IMR-90 (cell line): ENCODE measurements around the gene CBFA2T3. TPM values are rescaled to one million over a fixed set of nuclear protein-coding genes. Genes with fewer than 3 reads are reported as not detected.

ENCODE experiments used
- ATAC-seq: fragments of 200-7000 bp; cut with Tn5 transposase; 2 replicates; pipeline ENCODE4 v1.9.1; 2020; ENCODE audit warnings: low read depth, mild to moderate bottlenecking, moderate library complexity
- BruUV-seq: library from RNA; stranded (reverse); fragments of 400-500 nt; replicated peaks from 2 replicates; lab custom pipeline; 2021; lab: Mats Ljungman, UMichigan
- CTCF ChIA-PET: fragments of 300-600 bp; formaldehyde crosslinking; extraction: SDS; loops from one replicate; lab custom pipeline; 2021; ENCODE audit warnings: antibody characterized with exemption; lab: Yijun Ruan, JAX
- POLR2A ChIA-PET: fragments of 300-600 bp; sonication (Branson Sonifier 250); formaldehyde crosslinking; loops from one replicate; lab custom pipeline; 2022; ENCODE audit warnings: antibody characterized with exemption; ENCODE audit not compliant: unreplicated experiment; lab: Charles Lee
- DNase-seq: peaks from one replicate; pipeline ENCODE4 v3.0.0; 2013
- H2AFZ ChIP-seq: replicated peaks from 2 replicates; pipeline ENCODE3; 2013; ENCODE audit warnings: low read length, mild to moderate bottlenecking; ENCODE audit not compliant: poor library complexity
- H2AK5ac ChIP-seq: 2 replicates; pipeline ENCODE4 v1.6.1; 2013; ENCODE audit warnings: low read depth, low read length, inconsistent platforms
- H2AK9ac ChIP-seq: replicated peaks from 2 replicates; pipeline ENCODE3; 2013; ENCODE audit warnings: mild to moderate bottlenecking, low read depth, low read length, moderate library complexity; ENCODE audit not compliant: poor library complexity
- H2BK120ac ChIP-seq: 2 replicates; pipeline ENCODE4 v1.6.1; 2013; ENCODE audit warnings: low read depth, low read length, inconsistent platforms
- H2BK15ac ChIP-seq: 3 replicates; pipeline ENCODE4 v1.6.1; 2013; ENCODE audit warnings: low read depth, low read length, inconsistent platforms
- H2BK20ac ChIP-seq: 2 replicates; pipeline ENCODE4 v1.6.1; 2013; ENCODE audit warnings: low read depth, mild to moderate bottlenecking, inconsistent platforms, low read length, moderate library complexity
- H2BK5ac ChIP-seq: 2 replicates; pipeline ENCODE4 v1.6.1; 2013; ENCODE audit warnings: mild to moderate bottlenecking, low read depth, low read length, inconsistent platforms; ENCODE audit not compliant: poor library complexity, severe bottlenecking
- H3K14ac ChIP-seq: replicated peaks from 2 replicates; pipeline ENCODE4 v1.6.1; 2013; ENCODE audit warnings: low read depth, low read length, inconsistent platforms
- H3K18ac ChIP-seq: 2 replicates; pipeline ENCODE4 v1.6.1; 2013; ENCODE audit warnings: low read depth, low read length, control low read depth
- H3K23ac ChIP-seq: 2 replicates; pipeline ENCODE4 v1.6.1; 2013; ENCODE audit warnings: low read depth, low read length, inconsistent platforms
- H3K27ac ChIP-seq: 2 replicates; pipeline ENCODE4 v1.5.1; 2013; ENCODE audit warnings: mild to moderate bottlenecking, control low read depth, low read length; ENCODE audit not compliant: insufficient read depth
- H3K27me3 ChIP-seq: 2 replicates; pipeline ENCODE4 v1.6.1; 2013; ENCODE audit warnings: low read length; ENCODE audit not compliant: control insufficient read depth, insufficient read depth
- H3K36me3 ChIP-seq: 2 replicates; pipeline ENCODE4 v1.6.1; 2013; ENCODE audit warnings: low read length, mixed read lengths; ENCODE audit not compliant: control insufficient read depth, insufficient read depth
- H3K4ac ChIP-seq: 2 replicates; pipeline ENCODE4 v1.6.1; 2013; ENCODE audit warnings: low read depth, low read length, inconsistent platforms
- H3K4me1 ChIP-seq: 2 replicates; pipeline ENCODE4 v1.6.1; 2013; ENCODE audit warnings: low read length, mixed read lengths; ENCODE audit not compliant: control insufficient read depth, insufficient read depth
- H3K4me2 ChIP-seq: 2 replicates; pipeline ENCODE4 v1.6.1; 2013; ENCODE audit warnings: low read depth, mild to moderate bottlenecking, control low read depth, low read length, moderate library complexity
- H3K4me3 ChIP-seq: 2 replicates; pipeline ENCODE4 v1.5.1; 2013; ENCODE audit warnings: low read depth, mild to moderate bottlenecking, control low read depth, low read length, moderate library complexity; ENCODE audit not compliant: insufficient read depth
- H3K56ac ChIP-seq: 2 replicates; pipeline ENCODE4 v1.6.1; 2013; ENCODE audit warnings: low read length, inconsistent platforms; ENCODE audit not compliant: insufficient read depth; ENCODE audit errors: extremely low read depth
- H3K79me1 ChIP-seq, 2 experiments: 2 replicates each; pipeline ENCODE4 v1.6.1; 2013; ENCODE audit warnings: low read length in 2 of 2, inconsistent platforms in 1 of 2, low read depth in 1 of 2
- H3K9ac ChIP-seq: 2 replicates; pipeline ENCODE4 v1.6.1; 2013; ENCODE audit warnings: low read depth, low read length, control low read depth
- H3K9me1 ChIP-seq: 2 replicates; pipeline ENCODE4 v1.6.1; 2013; ENCODE audit warnings: low read length, inconsistent platforms; ENCODE audit not compliant: insufficient read depth
- H3K9me3 ChIP-seq: 2 replicates; pipeline ENCODE4 v1.6.1; 2013; ENCODE audit warnings: low read length; ENCODE audit not compliant: control insufficient read depth, insufficient read depth
- H4K20me1 ChIP-seq: 2 replicates; pipeline ENCODE4 v1.6.1; 2013; ENCODE audit warnings: low read length, inconsistent platforms; ENCODE audit not compliant: insufficient read depth
- H4K5ac ChIP-seq: 2 replicates; pipeline ENCODE4 v1.6.1; 2013; ENCODE audit warnings: mild to moderate bottlenecking, low read depth, low read length, control low read depth
- H4K8ac ChIP-seq, 2 experiments: 2 replicates each; pipeline ENCODE4 v1.6.1; 2013; ENCODE audit warnings: low read depth in 2 of 2, low read length in 2 of 2, control low read depth in 1 of 2, inconsistent platforms in 1 of 2
- H4K91ac ChIP-seq: 2 replicates; pipeline ENCODE4 v1.6.1; 2013; ENCODE audit warnings: low read depth, low read length, inconsistent platforms; ENCODE audit not compliant: insufficient read depth
- BHLHE40 ChIP-seq: fragments of 150-350 bp; IDR thresholded peaks from 2 replicates; pipeline ENCODE4 v1.6.1; 2016; ENCODE audit warnings: mild to moderate bottlenecking, low read depth, low read length
- CEBPB ChIP-seq: IDR thresholded peaks from 2 replicates; pipeline ENCODE4 v1.6.1; 2012; ENCODE audit warnings: low read depth, low read length, improper control_type of control experiment
- CHD1 ChIP-seq: IDR thresholded peaks from 2 replicates; pipeline ENCODE4 v1.6.1; 2012; ENCODE audit warnings: low read depth, low read length, improper control_type of control experiment
- FOS ChIP-seq: fragments of 150-350 bp; IDR thresholded peaks from 2 replicates; pipeline ENCODE4 v1.6.1; 2016; ENCODE audit warnings: low read depth, low read length
- POLR2A ChIP-seq: IDR thresholded peaks from 2 replicates; pipeline ENCODE4 v1.6.1; 2012; ENCODE audit warnings: mild to moderate bottlenecking, low read depth, low read length
- RAD21 ChIP-seq: IDR thresholded peaks from 2 replicates; pipeline ENCODE4 v1.6.1; 2012; ENCODE audit warnings: low read length, improper control_type of control experiment
- RCOR1 ChIP-seq: IDR thresholded peaks from 2 replicates; pipeline ENCODE4 v1.6.1; 2012; ENCODE audit warnings: mild to moderate bottlenecking, low read length, improper control_type of control experiment; ENCODE audit not compliant: insufficient replicate concordance
- RFX5 ChIP-seq: IDR thresholded peaks from 2 replicates; pipeline ENCODE4 v1.8.0; 2012; ENCODE audit warnings: low read depth, mild to moderate bottlenecking, low read length, moderate library complexity
- SMC3 ChIP-seq: fragments of 150-350 bp; IDR thresholded peaks from 2 replicates; pipeline ENCODE4 v1.6.1; 2016; ENCODE audit warnings: low read depth, mild to moderate bottlenecking, antibody characterized with exemption, low read length, moderate library complexity
- WGBS, 2 experiments: methylation state at CpG; one replicate each; pipeline versions ENCODE4 v1.1.5 to v1.1.7; 2013; ENCODE audit warnings: missing lambda C conversion rate in 2 of 2; ENCODE audit not compliant: insufficient read length in 1 of 2; ENCODE audit errors: extremely low coverage in 2 of 2; 5-methylcytosine and 5-hydroxymethylcytosine counted together
- dilution Hi-C: fragments of 300-500 bp; cut with HindIII; formaldehyde crosslinking; loops from one replicate; pipeline ENCODE4 v1.14.3; 2018; ENCODE audit warnings: low sequenced_read_pairs; ENCODE audit not compliant: unreplicated experiment
- in situ Hi-C: fragments of 300-500 bp; cut with MboI; formaldehyde crosslinking; loops from 3 replicates; pipeline ENCODE4 v1.14.3; 2019; ENCODE audit warnings: low sequenced_read_pairs, inconsistent platforms, mixed read lengths
- intact Hi-C: fragments of 100-400 bp; cut with micrococcal nuclease; formaldehyde crosslinking; loops from 2 replicates; pipeline ENCODE4 v1.10.0; 2022
- polyA plus RNA-seq, 3 experiments: library from polyadenylated mRNA; depleted of rRNA; stranded (reverse); fragments of >200 nt; gene quantifications; 2 replicates each; pipeline ENCODE4 v1.2.3, GENCODE V29; 2012; ENCODE audit warnings: low replicate concordance in 1 of 3
- total RNA-seq: library from RNA; depleted of rRNA; stranded (reverse); fragments of >200 nt; gene quantifications from 2 replicates; pipeline ENCODE4 v1.2.3, GENCODE V29; 2012
- TF ChIP-seq, protein P1 (sequence below): fragments of 150-350 bp; IDR thresholded peaks from 2 replicates; pipeline ENCODE4 v1.6.1; 2016; ENCODE audit warnings: low read depth, mild to moderate bottlenecking, low read length, moderate library complexity, borderline replicate concordance
- TF ChIP-seq, protein P2 (sequence below): conservative IDR thresholded peaks from 2 replicates; pipeline ENCODE4 v1.5.1; 2012; ENCODE audit warnings: mild to moderate bottlenecking, low read depth, low read length, improper control_type of control experiment

CBFA2T3 gene
- total and polyA plus RNA-seq, 2 of the 4 experiments (the other 2 are of a cell fraction): not detected

DNA sequence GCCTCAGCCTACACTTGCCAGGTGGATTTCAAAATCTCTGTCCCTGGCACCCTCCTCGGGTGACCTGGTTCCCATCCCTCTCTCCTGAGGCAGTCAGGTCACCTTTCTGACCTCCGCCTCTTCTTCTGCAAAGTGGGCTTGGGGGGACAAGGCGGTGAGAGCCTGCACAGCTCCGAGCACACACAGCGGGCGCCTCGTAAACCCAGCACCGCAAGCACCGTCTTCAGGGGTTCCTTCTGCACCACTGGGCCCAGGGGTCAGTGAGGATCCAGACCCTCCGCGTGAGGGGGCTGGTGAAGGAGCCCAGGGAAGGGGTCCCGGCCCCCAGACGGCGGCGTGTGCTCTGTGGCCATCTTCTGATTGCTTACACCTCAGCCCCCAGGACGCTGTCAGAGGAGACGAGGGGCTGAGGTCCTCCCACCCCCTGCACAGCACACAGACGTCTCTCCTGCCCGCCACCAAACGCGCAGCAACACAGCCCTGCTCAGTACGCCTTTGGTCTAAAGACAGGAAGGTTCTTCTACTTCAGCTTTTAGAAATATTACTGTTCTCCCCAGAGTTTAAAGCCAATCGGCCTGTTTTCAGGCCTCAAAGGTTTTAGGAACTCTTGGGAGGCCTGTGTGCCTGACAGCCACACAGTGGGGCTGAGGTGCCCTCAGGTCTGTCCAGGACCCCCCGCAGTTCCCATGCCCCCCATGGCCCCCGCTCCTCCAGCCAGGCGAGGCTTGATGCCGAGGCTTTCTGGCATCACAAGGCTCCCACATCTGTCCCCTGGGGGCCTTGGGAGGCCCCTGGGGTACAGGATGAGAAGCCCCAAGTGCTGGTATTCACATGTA, 2.7 kb downstream of the CBFA2T3 start:
- no peak for ATAC-seq
- Histone ChIP-seq H3K36me3 (no peaks in the 10 kb centered on the region), H3K9me3 (no peaks in the 10 kb centered on the region), H3K23ac (no peak overlapping the region), H3K4me3 (no peak overlapping the region), H2AK9ac (no peak overlapping the region), H3K14ac (no peak overlapping the region), H2AK5ac (no peak overlapping the region), H2AFZ (no peak overlapping the region), H2BK15ac (no peak overlapping the region), H2BK120ac (no peak overlapping the region), H4K20me1 (no peaks in the 10 kb centered on the region), H4K5ac (no peak overlapping the region), H4K8ac (no peak overlapping the region), H2BK20ac (no peak overlapping the region), H3K9ac (no peak overlapping the region), H3K4me1 (no peaks in the 10 kb centered on the region), H3K9me1 (no peaks in the 10 kb centered on the region), H3K56ac (no peak overlapping the region), H3K4ac (no peak overlapping the region), H3K4me2 (no peak overlapping the region), H2BK5ac (no peak overlapping the region), H3K79me1 (no peaks in the 10 kb centered on the region), H3K27me3 (peaks cover 62% of the 10 kb centered on the region), H3K18ac (no peak overlapping the region), H3K27ac (no peak overlapping the region), H4K91ac (no peak overlapping the region)
- dilution Hi-C loops (no loop called here), intact Hi-C loops (no loop called here), in situ Hi-C loops (no loop called here)
- CTCF ChIA-PET: no interaction called here
- POLR2A ChIA-PET: no interaction called here
- no peak for TF ChIP-seq FOS
- TF ChIP-seq CEBPB: no peak
- no peak for TF ChIP-seq SMC3
- TF ChIP-seq POLR2A: no peak
- no peak for TF ChIP-seq BHLHE40
- no peak for TF ChIP-seq RFX5
- TF ChIP-seq, protein P1, sequence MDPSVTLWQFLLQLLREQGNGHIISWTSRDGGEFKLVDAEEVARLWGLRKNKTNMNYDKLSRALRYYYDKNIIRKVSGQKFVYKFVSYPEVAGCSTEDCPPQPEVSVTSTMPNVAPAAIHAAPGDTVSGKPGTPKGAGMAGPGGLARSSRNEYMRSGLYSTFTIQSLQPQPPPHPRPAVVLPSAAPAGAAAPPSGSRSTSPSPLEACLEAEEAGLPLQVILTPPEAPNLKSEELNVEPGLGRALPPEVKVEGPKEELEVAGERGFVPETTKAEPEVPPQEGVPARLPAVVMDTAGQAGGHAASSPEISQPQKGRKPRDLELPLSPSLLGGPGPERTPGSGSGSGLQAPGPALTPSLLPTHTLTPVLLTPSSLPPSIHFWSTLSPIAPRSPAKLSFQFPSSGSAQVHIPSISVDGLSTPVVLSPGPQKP: no peak
- TF ChIP-seq RAD21: no peak
- TF ChIP-seq RCOR1: no peak
- TF ChIP-seq, protein P2, sequence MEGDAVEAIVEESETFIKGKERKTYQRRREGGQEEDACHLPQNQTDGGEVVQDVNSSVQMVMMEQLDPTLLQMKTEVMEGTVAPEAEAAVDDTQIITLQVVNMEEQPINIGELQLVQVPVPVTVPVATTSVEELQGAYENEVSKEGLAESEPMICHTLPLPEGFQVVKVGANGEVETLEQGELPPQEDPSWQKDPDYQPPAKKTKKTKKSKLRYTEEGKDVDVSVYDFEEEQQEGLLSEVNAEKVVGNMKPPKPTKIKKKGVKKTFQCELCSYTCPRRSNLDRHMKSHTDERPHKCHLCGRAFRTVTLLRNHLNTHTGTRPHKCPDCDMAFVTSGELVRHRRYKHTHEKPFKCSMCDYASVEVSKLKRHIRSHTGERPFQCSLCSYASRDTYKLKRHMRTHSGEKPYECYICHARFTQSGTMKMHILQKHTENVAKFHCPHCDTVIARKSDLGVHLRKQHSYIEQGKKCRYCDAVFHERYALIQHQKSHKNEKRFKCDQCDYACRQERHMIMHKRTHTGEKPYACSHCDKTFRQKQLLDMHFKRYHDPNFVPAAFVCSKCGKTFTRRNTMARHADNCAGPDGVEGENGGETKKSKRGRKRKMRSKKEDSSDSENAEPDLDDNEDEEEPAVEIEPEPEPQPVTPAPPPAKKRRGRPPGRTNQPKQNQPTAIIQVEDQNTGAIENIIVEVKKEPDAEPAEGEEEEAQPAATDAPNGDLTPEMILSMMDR: no peak
- no peak for TF ChIP-seq CHD1
- no peak for DNase-seq
- WGBS, 2 experiments: 20% methylated on average over 1 of the region's 27 CpGs; no CpG with 5 or more reads in 1 of the 2 experiments
- BruUV-seq: no TSS peak
